HCT116 (cell line): ENCODE results near the gene SNX22. TPM values are rescaled to one million over a fixed set of nuclear protein-coding genes. Genes with fewer than 3 reads are reported as not detected.
A peak's percentile ranks its signal among the peaks of the same experiment; 100 is the strongest.

Experiments
- ATAC-seq: fragments of 200-7000 bp; cut with Tn5 transposase; 2 replicates; pipeline ENCODE4 v1.9.1; 2020; ENCODE audit warnings: mild to moderate bottlenecking, moderate library complexity
- BruUV-seq: library from RNA; stranded (reverse); fragments of 400-500 nt; replicated peaks from 2 replicates; lab custom pipeline; 2021; lab: Mats Ljungman, UMichigan
- CTCF ChIA-PET: fragments of 300-600 bp; sonication (Branson Sonifier 250); formaldehyde crosslinking; loops from one replicate; lab custom pipeline; 2021; ENCODE audit warnings: antibody characterized with exemption; lab: Charles Lee
- POLR2A ChIA-PET: fragments of 300-600, 350-600 bp; sonication (Branson Sonifier 250); formaldehyde crosslinking; loops from one replicate; lab custom pipeline; 2021; ENCODE audit warnings: antibody characterized with exemption; lab: Charles Lee
- RAD21 ChIA-PET, 2 experiments: fragments of 300-600 bp; sonication (Branson Sonifier 250); formaldehyde crosslinking; loops; one replicate each; lab custom pipeline; 2023; ENCODE audit warnings: low total read pairs in 2 of 2; ENCODE audit not compliant: uncharacterized antibody in 2 of 2, unreplicated experiment in 2 of 2, low non-redundant PET in 1 of 2; lab: Charles Lee
- DNase-seq: peaks from one replicate; pipeline ENCODE4 v3.0.0-alpha.2; 2010; ENCODE audit warnings: low read depth, low spot score
- H2AFZ ChIP-seq: fragments of 200-600 bp; shearing (Covaris generic), sonication (generic); 2 replicates; pipeline ENCODE4 v1.6.1; 2017; ENCODE audit warnings: low read depth, mixed run types, mixed read lengths, antibody characterized with exemption, low read length; ENCODE audit not compliant: poor library complexity, severe bottlenecking
- H3K27ac ChIP-seq: 2 replicates; pipeline ENCODE4 v1.5.1; 2012; ENCODE audit warnings: low read depth, low read length
- H3K27me3 ChIP-seq: fragments of 200-600 bp; sonication (generic); 2 replicates; pipeline ENCODE4 v1.6.1; 2016; ENCODE audit warnings: mixed run types, low read length, mixed read lengths; ENCODE audit not compliant: insufficient read depth
- H3K36me3 ChIP-seq, 2 experiments: fragments of 200-500 bp in 1 of 2; fragments of 200-600 bp in 1 of 2; sonication (Bioruptor generic) in 1 of 2; sonication (generic) in 1 of 2; 2 replicates each; pipeline versions ENCODE4 v1.5.1 to v1.6.1; 2014 to 2016; ENCODE audit warnings: low read length in 2 of 2, inconsistent platforms in 1 of 2, mixed read lengths in 1 of 2, mixed run types in 1 of 2; ENCODE audit not compliant: insufficient read depth in 2 of 2, control insufficient read depth in 1 of 2
- H3K4me1 ChIP-seq, 2 experiments: fragments of 200-600 bp in 1 of 2; sonication (generic) in 1 of 2; 2 replicates each; pipeline versions ENCODE4 v1.5.1 to v1.6.1; 2012 to 2017; ENCODE audit warnings: low read length in 2 of 2, inconsistent platforms in 1 of 2, mild to moderate bottlenecking in 1 of 2, mixed read lengths in 1 of 2, mixed run types in 1 of 2, moderate library complexity in 1 of 2; ENCODE audit not compliant: insufficient read depth in 2 of 2, control insufficient read depth in 1 of 2
- H3K4me2 ChIP-seq: fragments of 200-600 bp; sonication (generic); 2 replicates; pipeline ENCODE4 v1.6.1; 2017; ENCODE audit warnings: mixed run types, low read length, mixed read lengths
- H3K4me3 ChIP-seq, 2 experiments: fragments of 200-600 bp in 1 of 2; sonication (generic) in 1 of 2; replicated peaks in 1 of 2; 2 replicates each; pipeline ENCODE4 v1.5.1; 2011 to 2016; ENCODE audit warnings: low read length in 2 of 2, control low read depth in 1 of 2, low read depth in 1 of 2, mild to moderate bottlenecking in 1 of 2, mixed read lengths in 1 of 2, mixed run types in 1 of 2
- H3K79me2 ChIP-seq: fragments of 200-600 bp; sonication (generic); 2 replicates; pipeline ENCODE4 v1.6.1; 2017; ENCODE audit warnings: mild to moderate bottlenecking, mixed run types, low read length, moderate library complexity, mixed read lengths; ENCODE audit not compliant: insufficient read depth
- H3K9ac ChIP-seq: fragments of 200-600 bp; sonication (generic); 2 replicates; pipeline ENCODE4 v1.6.1; 2016; ENCODE audit warnings: low read length, mixed read lengths
- H3K9me2 ChIP-seq: fragments of 200-600 bp; sonication (generic), shearing (Covaris generic); 2 replicates; pipeline ENCODE4 v1.6.1; 2017; ENCODE audit warnings: mixed run types, mild to moderate bottlenecking, moderate library complexity; ENCODE audit not compliant: insufficient read depth
- H3K9me3 ChIP-seq, 2 experiments: fragments of 200-500 bp in 1 of 2; fragments of 200-600 bp in 1 of 2; sonication (Bioruptor generic) in 1 of 2; sonication (generic) in 1 of 2; 2 replicates each; pipeline ENCODE4 v1.6.1; 2014 to 2017; ENCODE audit warnings: low read length in 2 of 2, mixed read lengths in 2 of 2, inconsistent platforms in 1 of 2, low read depth in 1 of 2, mild to moderate bottlenecking in 1 of 2, mixed run types in 1 of 2, moderate library complexity in 1 of 2; ENCODE audit not compliant: control insufficient read depth in 1 of 2, insufficient read depth in 1 of 2
- H4K20me1 ChIP-seq: fragments of 200-600 bp; sonication (generic), shearing (Covaris generic); 2 replicates; pipeline ENCODE4 v1.6.1; 2017; ENCODE audit warnings: mixed run types, mild to moderate bottlenecking, moderate library complexity; ENCODE audit not compliant: insufficient read depth
- ATF3 ChIP-seq: IDR thresholded peaks from 2 replicates; pipeline ENCODE4 v1.6.1; 2012
- CBX3 ChIP-seq: IDR thresholded peaks from 2 replicates; pipeline ENCODE4 v1.6.1; 2012; ENCODE audit warnings: low read depth
- CEBPB ChIP-seq: IDR thresholded peaks from 2 replicates; pipeline ENCODE4 v1.6.1; 2012; ENCODE audit warnings: low read depth
- CTCF ChIP-seq, 3 experiments: fragments of 200-600 bp in 1 of 3; sonication (generic) in 1 of 3; IDR thresholded peaks in 2 of 3; conservative IDR thresholded peaks in 1 of 3; 2 replicates each; pipeline ENCODE4 v1.5.1; 2012 to 2017; ENCODE audit warnings: low read depth in 2 of 3, low read length in 2 of 3, antibody characterized with exemption in 1 of 3, borderline replicate concordance in 1 of 3, control low read depth in 1 of 3, mild to moderate bottlenecking in 1 of 3, mixed read lengths in 1 of 3, mixed run types in 1 of 3, moderate library complexity in 1 of 3; ENCODE audit not compliant: insufficient read depth in 1 of 3
- EGR1 ChIP-seq: IDR thresholded peaks from 2 replicates; pipeline ENCODE4 v1.6.1; 2012; ENCODE audit warnings: low read depth
- ELF1 ChIP-seq: IDR thresholded peaks from 2 replicates; pipeline ENCODE4 v1.6.1; 2012; ENCODE audit warnings: low read depth, borderline replicate concordance
- EZH2 ChIP-seq: fragments of 200-600 bp; sonication (generic); IDR thresholded peaks from 2 replicates; pipeline ENCODE4 v1.6.1; 2017; ENCODE audit warnings: antibody characterized with exemption, mixed run types
- EZH2phosphoT487 ChIP-seq: fragments of 200-600 bp; IDR thresholded peaks from 2 replicates; pipeline ENCODE4 v1.6.1; 2018; ENCODE audit warnings: antibody characterized with exemption, borderline replicate concordance
- FOSL1 ChIP-seq: IDR thresholded peaks from 2 replicates; pipeline ENCODE4 v1.6.1; 2012; ENCODE audit warnings: low read depth
- JUND ChIP-seq: IDR thresholded peaks from 2 replicates; pipeline ENCODE4 v1.6.1; 2012
- MAX ChIP-seq: IDR thresholded peaks from 2 replicates; pipeline ENCODE4 v1.6.1; 2012
- POLR2A ChIP-seq: IDR thresholded peaks from 2 replicates; pipeline ENCODE4 v1.7.0; 2011; ENCODE audit warnings: borderline replicate concordance; ENCODE audit not compliant: insufficient read depth, insufficient read length; ENCODE audit errors: extremely low read depth
- POLR2AphosphoS5 ChIP-seq: IDR thresholded peaks from 2 replicates; pipeline ENCODE4 v1.6.1; 2011; ENCODE audit warnings: mild to moderate bottlenecking, low read depth, low read length, moderate library complexity
- RAD21 ChIP-seq: IDR thresholded peaks from 2 replicates; pipeline ENCODE4 v1.6.1; 2012; ENCODE audit warnings: low read depth, mild to moderate bottlenecking
- SIN3A ChIP-seq: IDR thresholded peaks from 2 replicates; pipeline ENCODE4 v1.6.1; 2012; ENCODE audit warnings: low read depth
- SP1 ChIP-seq: IDR thresholded peaks from 2 replicates; pipeline ENCODE4 v1.6.1; 2012; ENCODE audit warnings: low read depth
- SRF ChIP-seq: IDR thresholded peaks from 2 replicates; pipeline ENCODE4 v1.6.1; 2012; ENCODE audit warnings: low read depth
- TCF7L2 ChIP-seq: IDR thresholded peaks from 2 replicates; pipeline ENCODE4 v1.7.0; 2011; ENCODE audit warnings: borderline replicate concordance, inconsistent platforms; ENCODE audit not compliant: insufficient read depth, insufficient read length; ENCODE audit errors: extremely low read depth
- YY1 ChIP-seq: IDR thresholded peaks from 2 replicates; pipeline ENCODE4 v1.6.1; 2011; ENCODE audit warnings: low read length, low read depth, moderate library complexity, mild to moderate bottlenecking; ENCODE audit not compliant: insufficient replicate concordance; ENCODE audit errors: extremely low read depth
- ZBTB33 ChIP-seq: IDR thresholded peaks from 2 replicates; pipeline ENCODE4 v1.6.1; 2011; ENCODE audit warnings: mild to moderate bottlenecking, low read length, moderate library complexity; ENCODE audit not compliant: insufficient replicate concordance; ENCODE audit errors: extremely low read depth
- ZFX ChIP-seq: fragments of 450-650 bp; IDR thresholded peaks from 2 replicates; pipeline ENCODE4 v1.6.1; 2017
- ZNF274 ChIP-seq: fragments of 200-500 bp; sonication (Bioruptor generic); IDR thresholded peaks from 2 replicates; pipeline ENCODE4 v1.6.1; 2014; ENCODE audit warnings: mild to moderate bottlenecking, low read depth, low read length, inconsistent platforms
- intact Hi-C: fragments of 100-400 bp; cut with micrococcal nuclease; formaldehyde crosslinking; loops from 2 replicates; pipeline ENCODE4 v1.10.0; 2022
- total RNA-seq: library from RNA; stranded (reverse); gene quantifications from one replicate; pipeline ENCODE4 v1.2.1, GENCODE V29; 2021; ENCODE audit not compliant: unreplicated experiment

SNX22 gene
- total RNA-seq, 1 experiment from 2014 or later, result 6.3 TPM

- Histone ChIP-seq H3K4me3 (peak within 1 kb of the TSS; percentile 85 to 97), H3K79me2 (peaks cover 44% of the 10 kb centered on the region), H3K27ac (peak within 1 kb of the TSS; percentile 68), H3K27me3 (no peaks in the 10 kb centered on the region), H3K9ac (peak within 1 kb of the TSS; percentile 88), H3K9me2 (no peaks in the 10 kb centered on the region), H2AFZ (peak within 1 kb of the TSS; percentile 56), H4K20me1 (no peaks in the 10 kb centered on the region; the same call in 1 of the 2 replicates), H3K4me2 (peak within 1 kb of the TSS; percentile 97), H3K4me1 (peaks cover 4 to 14% of the 10 kb centered on the region in 2 experiments; a peak in 3 of 4 replicates), H3K9me3 (no peaks in the 10 kb centered on the region), H3K36me3 (peaks cover 18 to 26% of the 10 kb centered on the region in 2 experiments)
- ATAC-seq (peak; percentile 95), DNase-seq (peak; percentile 88)
- no TSS peak for BruUV-seq
- RAD21 ChIA-PET, result interaction anchor here (0.5 to 1.4 kb wide), 3 partner anchors 10 to 193 kb away, joined by 3 read pairs; partner anchors contain the start of gene CSNK1G1 (in 1 of the 2)
- intact Hi-C loops, result loop anchor here (2.0 kb wide), 2 partner anchors 224 to 518 kb away; partner anchors contain the start of gene TRIP4
- CTCF ChIA-PET, result interaction anchor here (1.0 to 2.3 kb wide), 4 partner anchors 10 to 565 kb away, joined by 3 to 23 read pairs (median 9); no protein-coding TSS in a partner anchor
- POLR2A ChIA-PET, result interaction anchor here (0.5 to 2.5 kb wide), 6 partner anchors 9 to 224 kb away, joined by 3 to 12 read pairs (median 5); partner anchors contain the start of genes SNX22 and TRIP4
- TF ChIP-seq RAD21 (peak; percentile 88), POLR2AphosphoS5 (peak; percentile 89), YY1 (peak; percentile 16), SIN3A (peak; percentile 88), TCF7L2 (peak; percentile 55), ELF1 (no peak; the same call in 1 of the 2 replicates), CBX3 (0 out of 2 replicates have a peak, but pooled peaks have one; percentile 11), EGR1 (peak; percentile 75), JUND (peak; percentile 48; the same call in 1 of the 2 replicates), ZNF274 (no peak), POLR2A (peak; percentile 48), SRF (no peak), ATF3 (no peak), FOSL1 (no peak), ZBTB33 (peak; percentile 7), ZFX (peak; percentile 80; the same call in 1 of the 2 replicates), CTCF (IDR thresholded peaks at IDR 0.05 in 2 of 3, conservative IDR thresholded peaks at IDR 0.05 in 1 of 3; ENCODE audit: borderline replicate concordance in 1 of 3, insufficient read depth in 1 of 3, low read depth in 2 of 3, low read length in 2 of 3) (peak; percentile 28 to 62 (median 52)), SP1 (peak; percentile 84; the same call in 1 of the 2 replicates), MAX (peak; percentile 57), CEBPB (no peak), EZH2 (no peak), EZH2phosphoT487 (no peak)
Observed at GRCh38 chr15:64162869-64163658, 11.5 kb downstream of the SNX22 start, which contains the start of gene PPIB. TSS of gene PPIB (minus strand) at chr15:64163022. CDS start at chr15:64162986, 36 bp downstream.
